Ishikawa (cell line): Measurements from ENCODE around the gene DIRAS3.
A peak's percentile ranks its signal among the peaks of the same experiment; 100 is the strongest.

ENCODE experiments used
- CEBPB ChIP-seq: IDR thresholded peaks from 2 replicates; pipeline ENCODE4 v1.6.1; 2012
- CREB1 ChIP-seq: IDR thresholded peaks from 2 replicates; pipeline ENCODE4 v1.6.1; 2012; ENCODE audit warnings: low read depth
- EGR1 ChIP-seq: IDR thresholded peaks from 2 replicates; pipeline ENCODE4 v1.6.1; 2012
- EP300 ChIP-seq: IDR thresholded peaks from 2 replicates; pipeline ENCODE4 v1.6.1; 2012; ENCODE audit warnings: borderline replicate concordance
- FOXM1 ChIP-seq: IDR thresholded peaks from 2 replicates; pipeline ENCODE4 v1.6.1; 2012; ENCODE audit warnings: low read depth, borderline replicate concordance
- NFIC ChIP-seq: IDR thresholded peaks from 2 replicates; pipeline ENCODE4 v1.6.1; 2012
- RAD21 ChIP-seq: IDR thresholded peaks from 2 replicates; pipeline ENCODE4 v1.6.1; 2012; ENCODE audit warnings: low read depth
- TAF1 ChIP-seq: IDR thresholded peaks from 2 replicates; pipeline ENCODE4 v1.6.1; 2012; ENCODE audit warnings: low read depth, mild to moderate bottlenecking
- TCF12 ChIP-seq: IDR thresholded peaks from 2 replicates; pipeline ENCODE4 v1.6.1; 2012; ENCODE audit warnings: low read depth
- TEAD4 ChIP-seq: IDR thresholded peaks from 2 replicates; pipeline ENCODE4 v1.6.1; 2012
- YY1 ChIP-seq: IDR thresholded peaks from 2 replicates; pipeline ENCODE4 v1.6.1; 2012; ENCODE audit warnings: low read depth
- ZBTB7A ChIP-seq: IDR thresholded peaks from 2 replicates; pipeline ENCODE4 v1.6.1; 2012; ENCODE audit warnings: low read depth
- TF ChIP-seq, protein P1 (sequence below): IDR thresholded peaks from 2 replicates; pipeline ENCODE4 v1.6.1; 2012
- TF ChIP-seq, protein P2 (sequence below): IDR thresholded peaks from 2 replicates; pipeline ENCODE4 v1.6.1; 2012
- TF ChIP-seq, protein P3 (sequence below): IDR thresholded peaks from 2 replicates; pipeline ENCODE4 v1.6.1; 2012; ENCODE audit warnings: low read depth, mild to moderate bottlenecking

The DIRAS3 gene, protein sequence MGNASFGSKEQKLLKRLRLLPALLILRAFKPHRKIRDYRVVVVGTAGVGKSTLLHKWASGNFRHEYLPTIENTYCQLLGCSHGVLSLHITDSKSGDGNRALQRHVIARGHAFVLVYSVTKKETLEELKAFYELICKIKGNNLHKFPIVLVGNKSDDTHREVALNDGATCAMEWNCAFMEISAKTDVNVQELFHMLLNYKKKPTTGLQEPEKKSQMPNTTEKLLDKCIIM

DNA sequence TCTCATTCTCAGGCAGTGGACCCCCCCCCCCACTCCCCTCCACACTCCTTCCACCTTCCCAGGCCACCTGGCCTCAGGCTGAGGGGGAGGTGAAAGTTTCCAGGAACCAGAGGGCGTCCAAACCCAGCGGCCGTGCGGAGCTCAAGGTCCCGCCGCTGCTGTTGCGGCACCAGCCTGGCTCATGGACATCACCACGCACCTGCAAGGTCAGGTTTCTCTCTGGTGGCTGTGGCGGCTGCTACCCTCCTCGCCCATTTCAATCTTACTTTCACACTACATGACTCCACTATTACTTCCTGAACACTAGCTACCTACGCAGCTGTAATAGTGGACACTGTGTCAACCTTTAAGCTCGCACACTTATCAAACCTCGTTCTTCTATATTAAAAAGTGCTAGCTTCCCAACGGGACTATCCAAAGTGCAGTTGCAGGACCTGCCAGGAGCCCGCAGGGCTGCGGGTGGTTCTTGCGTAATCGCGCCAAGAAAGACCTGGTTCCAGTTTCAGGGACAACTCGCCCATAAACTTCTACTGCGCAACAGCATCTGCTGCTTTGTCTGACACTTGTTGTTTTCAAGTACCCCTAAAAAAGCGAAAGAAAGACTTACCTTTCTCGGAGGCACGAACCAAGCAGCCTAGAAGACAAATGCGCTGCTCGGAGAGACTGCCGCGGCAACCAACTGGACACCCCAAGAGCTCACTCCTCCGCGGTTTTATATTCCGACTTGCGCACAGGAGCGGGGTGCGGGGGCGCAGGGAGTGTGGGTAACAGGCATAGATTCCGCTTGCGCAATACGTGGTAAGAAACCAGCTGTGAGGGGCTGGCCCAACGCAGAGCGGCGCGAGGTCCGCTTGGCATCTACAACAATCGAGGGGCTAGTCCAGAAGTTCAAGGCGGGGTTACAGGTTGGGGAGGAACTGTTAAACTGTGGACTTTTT, at the start of gene DIRAS3:
TSS of gene DIRAS3 (minus strand) at position 687 of the 938 bp plus-strand sequence. CDS start 3,330 bp downstream, outside the sequence.
- TF ChIP-seq ZBTB7A: no peak
- TF ChIP-seq TAF1: no peak
- TF ChIP-seq NFIC: no peak
- TF ChIP-seq TCF12: no peak
- TF ChIP-seq CREB1: no peak
- TF ChIP-seq, protein P1, sequence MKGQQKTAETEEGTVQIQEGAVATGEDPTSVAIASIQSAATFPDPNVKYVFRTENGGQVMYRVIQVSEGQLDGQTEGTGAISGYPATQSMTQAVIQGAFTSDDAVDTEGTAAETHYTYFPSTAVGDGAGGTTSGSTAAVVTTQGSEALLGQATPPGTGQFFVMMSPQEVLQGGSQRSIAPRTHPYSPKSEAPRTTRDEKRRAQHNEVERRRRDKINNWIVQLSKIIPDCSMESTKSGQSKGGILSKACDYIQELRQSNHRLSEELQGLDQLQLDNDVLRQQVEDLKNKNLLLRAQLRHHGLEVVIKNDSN: no peak
- 0 out of 2 replicates have a peak, but pooled peaks have one; percentile 13 for TF ChIP-seq EGR1
- TF ChIP-seq TEAD4: no peak
- TF ChIP-seq EP300: no peak
- peak; percentile 94 for TF ChIP-seq CEBPB
- no peak for TF ChIP-seq YY1
- TF ChIP-seq, protein P2, sequence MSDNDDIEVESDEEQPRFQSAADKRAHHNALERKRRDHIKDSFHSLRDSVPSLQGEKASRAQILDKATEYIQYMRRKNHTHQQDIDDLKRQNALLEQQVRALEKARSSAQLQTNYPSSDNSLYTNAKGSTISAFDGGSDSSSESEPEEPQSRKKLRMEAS: no peak
- no peak for TF ChIP-seq RAD21

DNA sequence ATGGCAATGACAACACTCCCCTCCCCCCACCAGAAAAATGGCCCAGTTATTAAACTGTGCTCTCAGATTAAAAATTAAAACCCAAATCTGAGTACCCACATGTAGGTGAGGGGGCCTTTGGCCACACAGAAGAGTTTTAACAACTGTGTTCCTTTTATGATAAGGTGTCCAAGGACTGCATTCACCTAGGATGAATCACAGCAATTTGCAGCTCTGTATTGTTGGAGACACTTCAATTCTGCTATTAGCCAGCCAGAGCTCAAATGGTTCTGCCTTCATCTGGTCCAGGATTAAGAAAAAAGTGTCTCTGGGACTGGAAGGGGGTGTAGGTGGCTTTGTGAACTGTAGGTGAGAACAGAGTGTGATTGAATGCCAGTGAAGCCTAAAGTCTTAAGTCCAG, 43.3 kb upstream of the DIRAS3 start:
- no peak for TF ChIP-seq RAD21
- no peak for TF ChIP-seq ZBTB7A
- TF ChIP-seq, protein P3, sequence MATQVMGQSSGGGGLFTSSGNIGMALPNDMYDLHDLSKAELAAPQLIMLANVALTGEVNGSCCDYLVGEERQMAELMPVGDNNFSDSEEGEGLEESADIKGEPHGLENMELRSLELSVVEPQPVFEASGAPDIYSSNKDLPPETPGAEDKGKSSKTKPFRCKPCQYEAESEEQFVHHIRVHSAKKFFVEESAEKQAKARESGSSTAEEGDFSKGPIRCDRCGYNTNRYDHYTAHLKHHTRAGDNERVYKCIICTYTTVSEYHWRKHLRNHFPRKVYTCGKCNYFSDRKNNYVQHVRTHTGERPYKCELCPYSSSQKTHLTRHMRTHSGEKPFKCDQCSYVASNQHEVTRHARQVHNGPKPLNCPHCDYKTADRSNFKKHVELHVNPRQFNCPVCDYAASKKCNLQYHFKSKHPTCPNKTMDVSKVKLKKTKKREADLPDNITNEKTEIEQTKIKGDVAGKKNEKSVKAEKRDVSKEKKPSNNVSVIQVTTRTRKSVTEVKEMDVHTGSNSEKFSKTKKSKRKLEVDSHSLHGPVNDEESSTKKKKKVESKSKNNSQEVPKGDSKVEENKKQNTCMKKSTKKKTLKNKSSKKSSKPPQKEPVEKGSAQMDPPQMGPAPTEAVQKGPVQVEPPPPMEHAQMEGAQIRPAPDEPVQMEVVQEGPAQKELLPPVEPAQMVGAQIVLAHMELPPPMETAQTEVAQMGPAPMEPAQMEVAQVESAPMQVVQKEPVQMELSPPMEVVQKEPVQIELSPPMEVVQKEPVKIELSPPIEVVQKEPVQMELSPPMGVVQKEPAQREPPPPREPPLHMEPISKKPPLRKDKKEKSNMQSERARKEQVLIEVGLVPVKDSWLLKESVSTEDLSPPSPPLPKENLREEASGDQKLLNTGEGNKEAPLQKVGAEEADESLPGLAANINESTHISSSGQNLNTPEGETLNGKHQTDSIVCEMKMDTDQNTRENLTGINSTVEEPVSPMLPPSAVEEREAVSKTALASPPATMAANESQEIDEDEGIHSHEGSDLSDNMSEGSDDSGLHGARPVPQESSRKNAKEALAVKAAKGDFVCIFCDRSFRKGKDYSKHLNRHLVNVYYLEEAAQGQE: no peak
- TF ChIP-seq TEAD4: no peak
- TF ChIP-seq CEBPB: no peak
- no peak for TF ChIP-seq EGR1
- no peak for TF ChIP-seq NFIC
- TF ChIP-seq TAF1: no peak
- no peak for TF ChIP-seq EP300
- TF ChIP-seq FOXM1: no peak
- TF ChIP-seq TCF12: no peak
- TF ChIP-seq YY1: no peak
- TF ChIP-seq, protein P1: no peak
- no peak for TF ChIP-seq CREB1
- TF ChIP-seq, protein P2: no peak

DNA sequence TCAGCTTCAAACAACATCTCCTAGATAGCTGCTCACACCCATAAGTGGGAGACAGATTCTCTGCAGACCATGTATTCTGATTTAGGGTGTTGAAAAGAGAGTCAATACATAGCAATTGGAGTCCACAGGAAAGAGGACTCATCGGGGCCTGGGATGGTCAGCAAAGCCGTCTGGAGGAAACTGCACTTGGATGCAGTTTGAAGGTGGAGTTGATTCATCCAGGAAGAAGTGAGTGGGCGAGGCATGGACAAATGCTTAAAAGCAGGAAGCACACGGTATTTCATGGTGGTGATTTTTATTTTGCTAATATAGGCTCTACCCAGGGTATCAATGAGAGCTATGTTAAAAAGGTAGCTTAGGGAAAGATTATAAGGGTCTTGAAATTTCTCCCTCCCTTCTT, 36.8 kb upstream of the DIRAS3 start:
- TF ChIP-seq CEBPB: no peak
- no peak for TF ChIP-seq EP300
- TF ChIP-seq CREB1: no peak
- TF ChIP-seq TAF1: no peak
- TF ChIP-seq TCF12: no peak
- no peak for TF ChIP-seq NFIC
- no peak for TF ChIP-seq FOXM1
- TF ChIP-seq, protein P3: no peak
- TF ChIP-seq, protein P2: no peak
- TF ChIP-seq ZBTB7A: no peak
- TF ChIP-seq EGR1: no peak
- TF ChIP-seq, protein P1: no peak
- no peak for TF ChIP-seq YY1
- no peak for TF ChIP-seq RAD21
- no peak for TF ChIP-seq TEAD4

DNA sequence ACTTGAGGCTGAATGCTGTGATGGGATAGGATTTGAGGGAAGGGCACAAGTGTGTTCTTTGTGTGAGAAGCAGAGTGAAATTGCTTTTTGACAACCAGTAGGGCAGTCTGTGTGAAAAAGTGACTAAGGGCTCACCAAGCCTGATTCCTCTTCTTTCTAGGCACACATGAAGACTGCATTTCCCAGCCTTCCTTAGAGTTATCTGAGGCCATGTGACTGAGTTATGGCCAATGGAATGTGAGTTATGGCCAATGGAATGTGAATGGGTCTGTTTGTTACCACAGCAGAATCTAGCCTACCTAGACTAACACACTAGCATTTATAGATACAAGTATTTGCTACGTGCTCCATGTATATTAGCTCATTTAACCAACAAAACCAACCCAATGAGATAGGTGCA, 35.3 kb upstream of the DIRAS3 start:
- TF ChIP-seq FOXM1: no peak
- TF ChIP-seq, protein P1: peak; percentile 68
